ENCODE results near the gene SPNS2.

Gene SPNS2

DNA sequence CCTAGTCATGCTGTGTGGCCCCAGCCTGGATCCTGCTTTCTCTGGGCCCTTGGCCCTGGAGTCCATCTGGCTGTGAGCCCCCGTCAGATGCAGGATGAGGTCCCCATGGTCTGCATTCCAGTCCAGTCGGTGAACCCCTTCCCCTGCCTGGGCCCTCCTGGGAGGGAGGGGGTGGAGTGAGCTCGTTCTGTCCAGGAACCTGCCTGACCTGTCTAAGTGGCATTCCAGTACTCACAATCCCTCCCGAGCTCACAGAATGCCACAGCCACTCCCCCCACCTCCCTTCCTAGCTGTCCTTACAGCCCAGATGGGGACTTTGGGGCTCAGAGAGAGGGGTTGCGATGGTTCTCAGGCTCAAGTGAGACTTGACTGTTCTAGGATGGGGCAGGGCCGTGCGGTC is 15.5 kb downstream of the SPNS2 start:
- ATAC-seq = no peak

DNA sequence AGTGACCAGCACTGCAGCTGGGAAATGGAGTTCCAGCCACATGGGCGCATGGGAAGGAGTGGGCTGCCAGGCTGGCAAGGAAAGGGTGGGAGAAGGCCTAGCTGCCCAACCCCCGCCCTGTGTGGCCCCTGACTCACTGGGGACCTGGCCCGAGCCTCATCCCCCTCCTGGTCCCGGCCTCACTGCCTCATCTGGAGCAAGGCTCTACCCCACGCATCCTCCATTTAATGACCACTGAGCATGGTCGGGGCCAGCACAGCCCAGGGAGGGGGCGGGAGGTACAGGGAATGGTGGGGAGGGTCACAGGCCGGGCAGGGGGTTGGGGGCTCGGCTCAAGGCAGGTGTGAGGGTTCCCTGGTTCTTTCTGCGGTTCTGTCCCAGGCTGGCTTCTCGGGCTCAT is 16.1 kb downstream of the SPNS2 start:
- no peak for TF ChIP-seq ZFP3 (CRISPR knock-in tag; IDR thresholded peaks at IDR 0.05)
- ATAC-seq = no peak

More for the DNA sequence above, 15.5 kb downstream of the SPNS2 start:
- TF ChIP-seq ZNF8 (CRISPR knock-in tag; IDR thresholded peaks at IDR 0.05) = no peak
- no peak for TF ChIP-seq OSR1 (CRISPR knock-in tag; IDR thresholded peaks at IDR 0.05)
- TF ChIP-seq, protein P1, sequence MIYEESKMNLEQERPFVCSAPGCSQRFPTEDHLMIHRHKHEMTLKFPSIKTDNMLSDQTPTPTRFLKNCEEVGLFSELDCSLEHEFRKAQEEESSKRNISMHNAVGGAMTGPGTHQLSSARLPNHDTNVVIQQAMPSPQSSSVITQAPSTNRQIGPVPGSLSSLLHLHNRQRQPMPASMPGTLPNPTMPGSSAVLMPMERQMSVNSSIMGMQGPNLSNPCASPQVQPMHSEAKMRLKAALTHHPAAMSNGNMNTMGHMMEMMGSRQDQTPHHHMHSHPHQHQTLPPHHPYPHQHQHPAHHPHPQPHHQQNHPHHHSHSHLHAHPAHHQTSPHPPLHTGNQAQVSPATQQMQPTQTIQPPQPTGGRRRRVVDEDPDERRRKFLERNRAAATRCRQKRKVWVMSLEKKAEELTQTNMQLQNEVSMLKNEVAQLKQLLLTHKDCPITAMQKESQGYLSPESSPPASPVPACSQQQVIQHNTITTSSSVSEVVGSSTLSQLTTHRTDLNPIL (CRISPR knock-in tag; IDR thresholded peaks at IDR 0.05; ENCODE audit: low read depth) = no peak
- no peak for TF ChIP-seq GLIS3 (CRISPR knock-in tag; IDR thresholded peaks at IDR 0.05)
- TF ChIP-seq, protein P2, sequence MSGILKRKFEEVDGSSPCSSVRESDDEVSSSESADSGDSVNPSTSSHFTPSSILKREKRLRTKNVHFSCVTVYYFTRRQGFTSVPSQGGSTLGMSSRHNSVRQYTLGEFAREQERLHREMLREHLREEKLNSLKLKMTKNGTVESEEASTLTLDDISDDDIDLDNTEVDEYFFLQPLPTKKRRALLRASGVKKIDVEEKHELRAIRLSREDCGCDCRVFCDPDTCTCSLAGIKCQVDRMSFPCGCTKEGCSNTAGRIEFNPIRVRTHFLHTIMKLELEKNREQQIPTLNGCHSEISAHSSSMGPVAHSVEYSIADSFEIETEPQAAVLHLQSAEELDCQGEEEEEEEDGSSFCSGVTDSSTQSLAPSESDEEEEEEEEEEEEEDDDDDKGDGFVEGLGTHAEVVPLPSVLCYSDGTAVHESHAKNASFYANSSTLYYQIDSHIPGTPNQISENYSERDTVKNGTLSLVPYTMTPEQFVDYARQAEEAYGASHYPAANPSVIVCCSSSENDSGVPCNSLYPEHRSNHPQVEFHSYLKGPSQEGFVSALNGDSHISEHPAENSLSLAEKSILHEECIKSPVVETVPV (CRISPR knock-in tag; IDR thresholded peaks at IDR 0.05) = no peak

DNA sequence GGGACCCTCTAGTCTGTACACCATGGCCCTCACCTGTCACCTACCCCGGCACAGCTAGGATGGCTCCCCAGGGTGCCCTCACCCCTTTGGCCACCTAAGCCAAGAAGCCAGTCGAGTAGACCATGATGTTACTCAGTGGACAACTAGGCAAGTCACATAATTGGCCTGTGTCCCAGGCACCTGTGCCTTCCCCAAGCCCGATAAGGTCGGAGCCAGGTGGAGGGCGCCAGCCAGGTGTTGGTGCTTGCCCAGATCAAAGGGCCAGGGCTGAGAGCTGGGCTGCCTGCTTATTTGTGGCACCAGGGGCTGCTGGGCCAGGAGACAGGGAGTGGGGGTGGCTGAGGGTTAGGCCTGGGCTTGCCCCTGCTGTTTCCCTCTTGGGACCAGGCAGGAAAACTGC is 16.8 kb downstream of the SPNS2 start:
- TF ChIP-seq, protein P3, sequence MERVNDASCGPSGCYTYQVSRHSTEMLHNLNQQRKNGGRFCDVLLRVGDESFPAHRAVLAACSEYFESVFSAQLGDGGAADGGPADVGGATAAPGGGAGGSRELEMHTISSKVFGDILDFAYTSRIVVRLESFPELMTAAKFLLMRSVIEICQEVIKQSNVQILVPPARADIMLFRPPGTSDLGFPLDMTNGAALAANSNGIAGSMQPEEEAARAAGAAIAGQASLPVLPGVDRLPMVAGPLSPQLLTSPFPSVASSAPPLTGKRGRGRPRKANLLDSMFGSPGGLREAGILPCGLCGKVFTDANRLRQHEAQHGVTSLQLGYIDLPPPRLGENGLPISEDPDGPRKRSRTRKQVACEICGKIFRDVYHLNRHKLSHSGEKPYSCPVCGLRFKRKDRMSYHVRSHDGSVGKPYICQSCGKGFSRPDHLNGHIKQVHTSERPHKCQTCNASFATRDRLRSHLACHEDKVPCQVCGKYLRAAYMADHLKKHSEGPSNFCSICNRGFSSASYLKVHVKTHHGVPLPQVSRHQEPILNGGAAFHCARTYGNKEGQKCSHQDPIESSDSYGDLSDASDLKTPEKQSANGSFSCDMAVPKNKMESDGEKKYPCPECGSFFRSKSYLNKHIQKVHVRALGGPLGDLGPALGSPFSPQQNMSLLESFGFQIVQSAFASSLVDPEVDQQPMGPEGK (CRISPR knock-in tag; IDR thresholded peaks at IDR 0.05; ENCODE audit: borderline replicate concordance) = no peak
- TF ChIP-seq, protein P4, sequence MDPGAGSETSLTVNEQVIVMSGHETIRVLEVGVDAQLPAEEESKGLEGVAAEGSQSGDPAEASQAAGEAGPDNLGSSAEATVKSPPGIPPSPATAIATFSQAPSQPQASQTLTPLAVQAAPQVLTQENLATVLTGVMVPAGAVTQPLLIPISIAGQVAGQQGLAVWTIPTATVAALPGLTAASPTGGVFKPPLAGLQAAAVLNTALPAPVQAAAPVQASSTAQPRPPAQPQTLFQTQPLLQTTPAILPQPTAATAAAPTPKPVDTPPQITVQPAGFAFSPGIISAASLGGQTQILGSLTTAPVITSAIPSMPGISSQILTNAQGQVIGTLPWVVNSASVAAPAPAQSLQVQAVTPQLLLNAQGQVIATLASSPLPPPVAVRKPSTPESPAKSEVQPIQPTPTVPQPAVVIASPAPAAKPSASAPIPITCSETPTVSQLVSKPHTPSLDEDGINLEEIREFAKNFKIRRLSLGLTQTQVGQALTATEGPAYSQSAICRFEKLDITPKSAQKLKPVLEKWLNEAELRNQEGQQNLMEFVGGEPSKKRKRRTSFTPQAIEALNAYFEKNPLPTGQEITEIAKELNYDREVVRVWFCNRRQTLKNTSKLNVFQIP (CRISPR knock-in tag; IDR thresholded peaks at IDR 0.05; ENCODE audit: borderline replicate concordance, low read depth) = no peak
- TF ChIP-seq, protein P1 (CRISPR knock-in tag; IDR thresholded peaks at IDR 0.05; ENCODE audit: low read depth) = no peak
- no peak for TF ChIP-seq SNAI2 (CRISPR knock-in tag; IDR thresholded peaks at IDR 0.05)
- no peak for TF ChIP-seq GLIS3 (CRISPR knock-in tag; IDR thresholded peaks at IDR 0.05)
- no peak for TF ChIP-seq ZNF70 (CRISPR knock-in tag; IDR thresholded peaks at IDR 0.05)
- no peak for ATAC-seq

DNA sequence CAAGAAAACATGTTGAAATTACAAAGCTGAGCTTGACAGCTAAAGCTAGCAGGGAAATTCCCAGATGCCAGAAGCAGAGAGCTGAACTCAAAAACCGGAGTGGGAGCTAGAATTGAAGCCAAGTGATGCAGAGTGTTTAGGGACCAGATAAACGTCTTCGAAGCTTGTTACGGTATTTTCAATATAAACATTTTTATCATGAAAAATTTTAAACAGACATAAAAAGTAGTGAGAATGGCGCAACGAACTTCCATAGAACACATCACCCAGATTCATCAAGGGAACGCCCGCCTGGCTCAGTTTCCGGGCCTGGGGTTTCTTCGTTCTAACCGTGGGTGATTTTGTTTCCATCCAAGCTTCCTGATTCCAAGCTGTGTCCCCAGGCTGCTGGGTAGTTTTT is 18.1 kb downstream of the SPNS2 start:
- no peak for TF ChIP-seq ZNF8 (CRISPR knock-in tag; IDR thresholded peaks at IDR 0.05)
- no peak for TF ChIP-seq OSR1 (CRISPR knock-in tag; IDR thresholded peaks at IDR 0.05)
- TF ChIP-seq, protein P4 (CRISPR knock-in tag; IDR thresholded peaks at IDR 0.05; ENCODE audit: borderline replicate concordance, low read depth) = no peak
- no peak for TF ChIP-seq ZNF70 (CRISPR knock-in tag; IDR thresholded peaks at IDR 0.05)
- ATAC-seq = no peak

DNA sequence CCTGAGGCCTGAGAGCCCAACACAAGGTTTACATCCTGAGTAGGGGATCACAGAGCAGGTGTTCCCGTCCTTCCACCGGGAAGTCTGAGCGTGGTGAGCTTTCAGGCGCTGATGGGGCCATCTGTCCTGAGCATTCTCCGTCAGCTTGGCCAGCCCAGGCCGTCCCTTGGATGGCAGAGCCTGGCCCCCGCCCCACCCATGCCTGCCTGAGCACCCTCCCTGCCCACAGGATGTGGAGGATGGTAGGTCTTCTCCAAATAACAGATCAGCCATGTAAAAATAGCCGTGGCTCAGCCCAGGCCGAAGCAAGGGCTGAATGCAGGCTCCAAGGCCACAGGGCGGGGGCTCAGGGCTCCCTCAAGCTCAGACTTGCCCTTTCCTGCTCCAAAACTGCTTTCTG is 20.2 kb downstream of the SPNS2 start:
- TF ChIP-seq ZNF70 (CRISPR knock-in tag; IDR thresholded peaks at IDR 0.05) (no peak), ZFP3 (CRISPR knock-in tag; IDR thresholded peaks at IDR 0.05) (no peak), GLIS3 (CRISPR knock-in tag; IDR thresholded peaks at IDR 0.05) (no peak)
- no peak for ATAC-seq

DNA sequence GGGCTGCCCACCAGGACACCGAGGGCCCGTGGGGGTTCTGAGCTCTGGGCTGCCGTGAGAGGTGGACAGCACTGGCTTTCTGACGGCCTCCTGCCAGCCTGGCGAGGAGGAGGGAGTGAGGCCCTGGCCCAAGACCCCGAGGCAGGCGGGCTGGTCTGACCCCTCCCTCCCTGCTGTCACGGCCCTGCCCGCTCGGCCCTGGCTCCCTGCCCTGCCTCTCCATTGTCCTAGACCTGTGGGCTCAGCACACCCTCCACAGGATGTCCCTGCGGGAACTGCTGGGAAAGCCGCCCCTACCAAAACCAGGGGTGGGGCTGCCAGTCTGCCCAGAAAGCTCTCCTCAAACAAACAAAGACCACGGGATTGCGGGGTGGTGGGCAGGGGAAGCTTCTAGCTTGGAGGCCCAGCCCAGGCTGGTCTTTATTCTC is 20.7 kb downstream of the SPNS2 start:
- no peak for TF ChIP-seq SNAI2 (CRISPR knock-in tag; IDR thresholded peaks at IDR 0.05)
- no peak for TF ChIP-seq BACH2 (CRISPR knock-in tag; IDR thresholded peaks at IDR 0.05; ENCODE audit: borderline replicate concordance)
- TF ChIP-seq ARNTL (CRISPR knock-in tag; IDR thresholded peaks at IDR 0.05; ENCODE audit: borderline replicate concordance, low read depth) = no peak

More for the DNA sequence above, 20.7 kb downstream of the SPNS2 start:
- ATAC-seq = no peak
